Body of pancreas (tissue), 4 donors: ENCODE measurements around the gene HSPA1A. TPM values are rescaled to one million over a fixed set of nuclear protein-coding genes. Genes with fewer than 3 reads are reported as not detected.
"Not testable (repeated sequence)": the region's sequence is repeated elsewhere in the genome, so short reads cannot be mapped to it uniquely, and the experiment has no call there.

Experiments
- ATAC-seq: fragments of 150-250 bp; one replicate; pipeline ENCODE4 v1.9.1; 2016
- DNase-seq, 4 donors: peaks; one replicate each; pipeline ENCODE4 v3.0.0-alpha.2; 2019
- H3K27ac ChIP-seq, 4 donors: fragments of 200-600 bp; sonication (generic); 1 replicate in 3 of 4; 2 replicates in 1 of 4; pipeline versions ENCODE4 v1.5.1 to v1.6.1; 2016 to 2019; ENCODE audit warnings: mild to moderate bottlenecking in 1 of 4, mixed read lengths in 1 of 4, moderate library complexity in 1 of 4
- H3K27me3 ChIP-seq, 2 donors: fragments of 200-600 bp; sonication (generic); one replicate each; pipeline ENCODE4 v1.6.0; 2016; ENCODE audit warnings: mild to moderate bottlenecking in 1 of 2
- H3K36me3 ChIP-seq, 2 donors: fragments of 200-600 bp; sonication (generic); replicated peaks in 1 of 2; 2 replicates each; pipeline ENCODE4 v1.5.1; 2016; ENCODE audit warnings: low read depth in 2 of 2; ENCODE audit not compliant: insufficient read depth in 1 of 2
- H3K4me1 ChIP-seq: fragments of 200-600 bp; sonication (generic); one replicate; pipeline ENCODE4 v1.6.0; 2016
- H3K4me3 ChIP-seq, 2 donors: fragments of 200-600 bp; sonication (generic); 1 replicate in 1 of 2; 2 replicates in 1 of 2; pipeline ENCODE4 v1.5.1; 2016 to 2019
- H3K9me3 ChIP-seq, 3 donors: fragments of 200-600 bp; sonication (generic); 1 replicate in 2 of 3; 2 replicates in 1 of 3; pipeline ENCODE4 v1.5.1; 2016
- POLR2A ChIP-seq, 3 donors: fragments of 450-650 bp; IDR thresholded peaks; one replicate each; pipeline ENCODE4 v1.6.1; 2016; ENCODE audit warnings: antibody characterized with exemption in 3 of 3, mild to moderate bottlenecking in 2 of 3
- WGBS, 2 donors: methylation state at CpG; one replicate each; pipeline ENCODE4 v1.1.5; 2017; 5-methylcytosine and 5-hydroxymethylcytosine counted together
- intact Hi-C: fragments of 100-400 bp; cut with DNase I; formaldehyde crosslinking; loops from one replicate; pipeline ENCODE4 v1.15.1; 2023
- total RNA-seq, 2 donors: library from RNA; depleted of rRNA; stranded (reverse); fragments of >200 nt; gene quantifications; one replicate each; pipeline ENCODE4 v1.1.0, GENCODE V29; 2016
- TF ChIP-seq, protein P1 (sequence below), 7 experiments: fragments of 450-650 bp in 4 of 7; fragments of 200-600 bp in 3 of 7; sonication (generic) in 3 of 7; IDR thresholded peaks; one replicate each; pipeline ENCODE4 v1.5.1; 2016 to 2019; ENCODE audit warnings: antibody characterized with exemption in 7 of 7

The HSPA1A gene
- total RNA-seq, 2 donors from 2014 or later, result 70.9 to 92.1 TPM

DNA sequence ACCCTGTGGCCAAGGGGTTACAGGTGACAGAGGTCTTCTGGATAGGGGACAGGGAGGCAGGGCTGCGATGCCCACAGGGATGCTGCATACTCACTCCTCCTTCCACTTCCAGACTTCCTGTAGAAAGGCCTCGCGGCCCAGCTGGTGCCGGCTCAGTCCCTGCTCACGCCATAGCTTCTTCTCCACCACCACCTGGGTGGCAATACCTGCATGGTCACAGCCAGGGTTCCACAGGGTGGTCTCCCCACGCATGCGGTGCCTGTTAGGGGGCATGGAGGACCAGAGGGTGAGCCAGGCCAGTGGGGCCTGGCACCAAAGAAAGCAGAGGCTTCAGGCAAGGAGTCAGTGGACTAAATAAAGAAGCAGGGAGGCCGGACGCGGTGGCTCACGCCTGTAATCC is 29.9 kb upstream of the HSPA1A start:
- no peak overlapping the region for H3K4me3 ChIP-seq
- peaks cover 0 to 29% of the 10 kb centered on the region in 2 donors for H3K36me3 ChIP-seq
- intact Hi-C loops, result no loop called here
- H3K27ac ChIP-seq, result no peak overlapping the region
- no peaks in the 10 kb centered on the region for H3K9me3 ChIP-seq
- WGBS, 2 donors, result 91 to 96% methylated on average over 10 to 11 of the region's 11 CpGs
- ATAC-seq (no peak), DNase-seq (no peak)
- H3K4me1 ChIP-seq, result no peaks in the 10 kb centered on the region
- H3K27me3 ChIP-seq, result no peaks in the 10 kb centered on the region
- no peak for TF ChIP-seq POLR2A (IDR thresholded peaks at IDR 0.05)
- TF ChIP-seq, protein P1, sequence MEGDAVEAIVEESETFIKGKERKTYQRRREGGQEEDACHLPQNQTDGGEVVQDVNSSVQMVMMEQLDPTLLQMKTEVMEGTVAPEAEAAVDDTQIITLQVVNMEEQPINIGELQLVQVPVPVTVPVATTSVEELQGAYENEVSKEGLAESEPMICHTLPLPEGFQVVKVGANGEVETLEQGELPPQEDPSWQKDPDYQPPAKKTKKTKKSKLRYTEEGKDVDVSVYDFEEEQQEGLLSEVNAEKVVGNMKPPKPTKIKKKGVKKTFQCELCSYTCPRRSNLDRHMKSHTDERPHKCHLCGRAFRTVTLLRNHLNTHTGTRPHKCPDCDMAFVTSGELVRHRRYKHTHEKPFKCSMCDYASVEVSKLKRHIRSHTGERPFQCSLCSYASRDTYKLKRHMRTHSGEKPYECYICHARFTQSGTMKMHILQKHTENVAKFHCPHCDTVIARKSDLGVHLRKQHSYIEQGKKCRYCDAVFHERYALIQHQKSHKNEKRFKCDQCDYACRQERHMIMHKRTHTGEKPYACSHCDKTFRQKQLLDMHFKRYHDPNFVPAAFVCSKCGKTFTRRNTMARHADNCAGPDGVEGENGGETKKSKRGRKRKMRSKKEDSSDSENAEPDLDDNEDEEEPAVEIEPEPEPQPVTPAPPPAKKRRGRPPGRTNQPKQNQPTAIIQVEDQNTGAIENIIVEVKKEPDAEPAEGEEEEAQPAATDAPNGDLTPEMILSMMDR (IDR thresholded peaks at IDR 0.05), result no peak

DNA sequence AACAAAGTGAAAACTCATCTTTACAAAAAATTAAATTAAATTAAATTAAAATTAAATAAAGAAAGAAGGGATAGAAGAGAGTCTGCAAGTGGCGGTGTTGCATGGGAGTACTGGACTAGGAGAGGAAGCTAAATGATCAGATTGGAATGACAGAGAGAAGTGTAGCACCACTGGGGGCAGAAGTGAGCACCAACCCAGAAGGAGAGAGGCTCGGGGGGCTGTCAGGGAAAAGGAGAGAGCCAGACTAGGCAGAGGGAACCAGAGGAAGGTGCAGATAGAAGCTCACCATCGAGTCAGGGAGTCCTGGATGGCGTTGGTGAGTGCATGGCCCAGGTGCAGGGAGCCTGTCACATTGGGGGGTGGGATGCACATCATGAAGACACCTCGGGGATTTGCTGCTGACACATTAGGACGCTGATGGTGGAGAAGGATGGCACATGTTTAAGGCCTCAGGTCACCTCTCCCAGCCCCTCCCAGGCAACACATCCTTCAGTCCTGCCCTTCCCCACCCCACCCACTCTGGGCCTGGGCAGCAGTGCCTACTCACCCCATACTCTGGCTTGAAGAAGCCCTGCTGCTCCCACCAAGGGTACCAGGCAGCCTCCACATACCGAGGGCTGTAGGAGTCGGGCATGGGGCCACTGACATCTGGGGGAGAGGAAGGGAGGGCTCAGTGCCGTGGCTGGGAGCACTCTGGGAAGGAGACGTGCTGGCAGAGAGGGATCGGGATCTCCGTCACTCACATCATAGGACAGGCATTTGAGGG is 23.8 kb upstream of the HSPA1A start:
- no peaks in the 10 kb centered on the region for H3K27me3 ChIP-seq
- H3K4me1 ChIP-seq, result peaks cover 22% of the 10 kb centered on the region
- TF ChIP-seq, protein P1 (IDR thresholded peaks at IDR 0.05), result peak in 6 of 7 experiments; percentile 34 to 66 (median 50)
- TF ChIP-seq POLR2A (IDR thresholded peaks at IDR 0.05), result no peak
- intact Hi-C loops, result no loop called here
- H3K27ac ChIP-seq, result no peak overlapping the region
- DNase-seq (peak; percentile 39 to 68 (median 47)), ATAC-seq (no peak)
- 65 to 70% methylated on average over 10 to 12 of the region's 12 CpGs for WGBS, 2 donors
- peaks cover 0 to 3% of the 10 kb centered on the region in 2 donors for H3K36me3 ChIP-seq
- no peak overlapping the region for H3K4me3 ChIP-seq
- H3K9me3 ChIP-seq, result no peaks in the 10 kb centered on the region

DNA sequence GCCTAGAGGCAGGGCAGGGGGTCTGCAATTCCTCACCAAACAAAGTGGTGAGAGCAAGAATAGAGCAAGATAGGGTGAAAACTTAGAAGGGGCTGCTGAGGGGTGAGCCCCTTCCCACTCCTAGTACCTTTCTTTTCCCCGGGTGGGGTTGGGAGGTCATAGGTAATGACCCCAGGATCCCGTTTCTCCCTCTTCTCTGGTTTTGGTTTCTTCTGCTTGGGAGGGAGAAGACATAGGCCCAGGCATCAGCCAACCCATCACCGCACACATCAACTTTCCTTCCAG is 23.3 kb upstream of the HSPA1A start:
- 76 to 87% methylated on average over 3 of the region's 3 CpGs for WGBS, 2 donors
- Histone ChIP-seq H3K36me3 (peaks cover 0 to 3% of the 10 kb centered on the region in 2 donors), H3K9me3 (no peaks in the 10 kb centered on the region), H3K4me3 (no peak overlapping the region), H3K27me3 (no peaks in the 10 kb centered on the region), H3K27ac (no peak overlapping the region), H3K4me1 (peaks cover 22% of the 10 kb centered on the region)
- intact Hi-C loops, result no loop called here
- ATAC-seq (no peak), DNase-seq (no peak)
- TF ChIP-seq, protein P1 (IDR thresholded peaks at IDR 0.05), result no peak

DNA sequence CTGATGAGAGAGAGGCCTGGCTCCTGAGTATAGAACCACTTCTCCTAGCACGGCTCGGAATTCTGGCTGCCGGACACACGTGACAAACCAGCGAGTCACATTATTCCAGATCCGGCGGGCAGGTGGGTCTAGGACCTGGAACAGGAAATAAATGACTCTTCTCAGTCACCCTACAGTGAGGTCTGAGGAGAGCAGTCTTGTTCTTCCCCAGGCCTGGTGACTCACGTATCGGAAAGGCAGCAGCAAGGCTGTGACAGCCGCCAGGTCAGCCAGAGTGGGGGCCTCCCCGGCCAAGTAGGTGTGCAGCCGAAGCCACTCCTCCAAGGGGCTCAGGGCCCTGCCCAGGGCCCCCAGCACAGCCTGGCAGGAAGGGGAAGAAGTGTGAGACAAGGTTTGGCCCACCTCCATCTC is 22.6 kb upstream of the HSPA1A start:
- TF ChIP-seq POLR2A (IDR thresholded peaks at IDR 0.05), result no peak
- TF ChIP-seq, protein P1 (IDR thresholded peaks at IDR 0.05), result no peak
- Histone ChIP-seq H3K4me3 (no peak overlapping the region), H3K4me1 (peaks cover 22% of the 10 kb centered on the region), H3K27me3 (no peaks in the 10 kb centered on the region), H3K27ac (no peak overlapping the region), H3K9me3 (no peaks in the 10 kb centered on the region), H3K36me3 (peaks cover 0 to 3% of the 10 kb centered on the region in 2 donors)
- WGBS, 2 donors, result 83 to 85% methylated on average over 4 to 12 of the region's 12 CpGs
- intact Hi-C loops, result no loop called here
- ATAC-seq (no peak), DNase-seq (no peak)

DNA sequence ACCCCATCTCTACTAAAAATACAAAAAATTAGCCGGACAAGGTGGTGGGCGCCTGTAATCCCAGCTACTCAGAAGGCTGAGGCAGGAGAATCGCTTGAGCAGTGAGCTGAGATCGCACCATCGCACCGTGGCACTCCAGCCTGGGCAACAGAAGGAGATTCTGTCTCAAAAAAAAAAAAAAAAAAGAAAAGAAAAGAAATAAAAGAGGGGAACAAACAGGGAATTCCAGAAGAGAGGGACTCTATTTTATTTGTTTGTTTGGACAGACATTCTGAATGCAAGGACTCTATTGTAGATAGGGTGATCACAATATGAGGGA is 21.5 kb upstream of the HSPA1A start:
- H3K36me3 ChIP-seq, intact Hi-C loops, H3K9me3 ChIP-seq, ATAC-seq, H3K27me3 ChIP-seq, H3K4me3 ChIP-seq, DNase-seq: not testable (repeated sequence)
- whole genome bisulfite sequencing, 2 donors, result 82 to 89% methylated on average over 6 of the region's 6 CpGs
- Histone ChIP-seq H3K4me1 (peaks cover 22% of the 10 kb centered on the region), H3K27ac (peak overlapping the region in 1 of 4 donors; percentile 95)
